ENCODE measurements around the gene ITPR1. TPM values are rescaled to one million over a fixed set of nuclear protein-coding genes. Genes with fewer than 3 reads are reported as not detected.

The ITPR1 gene
- total and polyA plus RNA-seq, 2 experiments from 2014 or later, result 6.8 to 21.0 TPM

GRCh38 chr3:4736284-4736861 lies 243.2 kb downstream of the ITPR1 start:
- Histone ChIP-seq H3K4me2 (no peak overlapping the region), H3K27ac (ENCODE audit: low read depth) (no peak overlapping the region), H3F3A (replicated peaks; ENCODE audit: low read depth) (no peaks in the 10 kb centered on the region), H3K36me3 (ENCODE audit: insufficient read depth) (no peaks in the 10 kb centered on the region; the same call in 1 of the 2 replicates), H3K4me1 (ENCODE audit: insufficient read depth) (peaks cover 22% of the 10 kb centered on the region), H4K20me1 (replicated peaks; ENCODE audit: insufficient read depth) (no peaks in the 10 kb centered on the region), H3K27me3 (ENCODE audit: insufficient read depth) (no peaks in the 10 kb centered on the region), H3K9me2 (ENCODE audit: insufficient read depth) (peaks cover 11% of the 10 kb centered on the region), H3K4me3 (no peak overlapping the region), H2AFZ (no peak overlapping the region), H3K79me2 (replicated peaks; ENCODE audit: insufficient read depth) (no peaks in the 10 kb centered on the region)
- H3K4me1 Mint-ChIP-seq, result peaks cover 21% of the 10 kb centered on the region
- H3K27me3 Mint-ChIP-seq (ENCODE audit: insufficient read depth, low read depth, poor library complexity), result no peaks in the 10 kb centered on the region
- no peaks in the 10 kb centered on the region for H3K9me3 Mint-ChIP-seq
- no peak for ATAC-seq
- DNase-seq (ENCODE audit: low spot score), result no peak
- no peak overlapping the region for H3K27ac Mint-ChIP-seq
- no peaks in the 10 kb centered on the region; the same call in 2 of the 3 replicates for H3K36me3 Mint-ChIP-seq (ENCODE audit: low read depth)
- no peak for TF ChIP-seq NANOG (IDR thresholded peaks at IDR 0.05; ENCODE audit: borderline replicate concordance)
- no peak for TF ChIP-seq CREB1 (CRISPR knock-in tag; IDR thresholded peaks at IDR 0.05; ENCODE audit: low read depth)
- no peak for TF ChIP-seq ZNF331 (CRISPR knock-in tag; IDR thresholded peaks at IDR 0.05; ENCODE audit: low read depth)
- no peak overlapping the region for H3K4me3 Mint-ChIP-seq

DNA sequence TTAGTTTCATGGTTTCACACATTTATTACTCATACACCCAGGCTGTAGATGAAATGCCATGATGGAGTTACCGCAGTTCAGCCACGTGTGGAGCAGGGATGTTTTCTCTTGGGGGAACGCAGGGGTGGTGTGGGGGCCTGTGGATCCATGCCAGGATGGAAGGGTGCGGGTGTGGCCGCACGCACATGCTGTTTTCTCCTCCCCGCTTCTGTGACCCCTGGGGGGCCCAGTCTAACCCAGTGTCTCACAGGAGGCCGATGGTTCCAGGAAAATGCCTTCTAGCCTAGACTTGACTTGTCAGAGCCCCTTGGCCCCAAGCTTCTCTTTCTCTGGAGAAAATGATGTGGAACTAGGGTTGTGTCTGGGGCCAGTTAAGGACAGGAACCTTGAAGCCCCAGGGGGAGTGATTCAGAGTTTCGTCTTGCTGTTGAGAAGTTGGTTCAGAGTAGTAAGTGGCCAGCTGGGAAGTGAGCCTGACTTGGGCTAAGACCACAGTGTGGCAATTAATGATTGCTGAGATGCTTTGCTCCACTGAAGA lies 245.7 kb downstream of the ITPR1 start:
- H3K36me3 ChIP-seq (ENCODE audit: insufficient read depth), result no peaks in the 10 kb centered on the region; the same call in 1 of the 2 replicates
- H3K27ac Mint-ChIP-seq, result no peak overlapping the region
- no peak overlapping the region for H3K4me2 ChIP-seq
- no peaks in the 10 kb centered on the region for H3K4me1 Mint-ChIP-seq
- H3K27me3 Mint-ChIP-seq (ENCODE audit: insufficient read depth, low read depth, poor library complexity), result no peaks in the 10 kb centered on the region
- H3K4me3 ChIP-seq, result no peak overlapping the region
- H3K4me1 ChIP-seq (ENCODE audit: insufficient read depth), result no peaks in the 10 kb centered on the region
- H3K79me2 ChIP-seq (replicated peaks; ENCODE audit: insufficient read depth), result no peaks in the 10 kb centered on the region
- no peaks in the 10 kb centered on the region; the same call in 2 of the 3 replicates for H3K36me3 Mint-ChIP-seq (ENCODE audit: low read depth)
- no peak overlapping the region for H3K27ac ChIP-seq (ENCODE audit: low read depth)
- peaks cover 11% of the 10 kb centered on the region for H3K9me2 ChIP-seq (ENCODE audit: insufficient read depth)
- no peak for DNase-seq (ENCODE audit: low spot score)
- ATAC-seq, result no peak
- no peaks in the 10 kb centered on the region for H3K27me3 ChIP-seq (ENCODE audit: insufficient read depth)
- H3K9me3 Mint-ChIP-seq, result no peaks in the 10 kb centered on the region
- no peaks in the 10 kb centered on the region for H4K20me1 ChIP-seq (replicated peaks; ENCODE audit: insufficient read depth)
- no peak overlapping the region for H2AFZ ChIP-seq
- no peak overlapping the region for H3K4me3 Mint-ChIP-seq
- H3F3A ChIP-seq (replicated peaks; ENCODE audit: low read depth), result no peaks in the 10 kb centered on the region
- no peak for TF ChIP-seq ZNF462 (CRISPR knock-in tag; IDR thresholded peaks at IDR 0.05)
- no peak for TF ChIP-seq NANOG (IDR thresholded peaks at IDR 0.05; ENCODE audit: borderline replicate concordance)
- TF ChIP-seq POLR2AphosphoS5 (IDR thresholded peaks at IDR 0.05; ENCODE audit: low read depth), result no peak
- no peak for TF ChIP-seq ZNF114 (CRISPR knock-in tag; IDR thresholded peaks at IDR 0.05)
- TF ChIP-seq, protein P1, sequence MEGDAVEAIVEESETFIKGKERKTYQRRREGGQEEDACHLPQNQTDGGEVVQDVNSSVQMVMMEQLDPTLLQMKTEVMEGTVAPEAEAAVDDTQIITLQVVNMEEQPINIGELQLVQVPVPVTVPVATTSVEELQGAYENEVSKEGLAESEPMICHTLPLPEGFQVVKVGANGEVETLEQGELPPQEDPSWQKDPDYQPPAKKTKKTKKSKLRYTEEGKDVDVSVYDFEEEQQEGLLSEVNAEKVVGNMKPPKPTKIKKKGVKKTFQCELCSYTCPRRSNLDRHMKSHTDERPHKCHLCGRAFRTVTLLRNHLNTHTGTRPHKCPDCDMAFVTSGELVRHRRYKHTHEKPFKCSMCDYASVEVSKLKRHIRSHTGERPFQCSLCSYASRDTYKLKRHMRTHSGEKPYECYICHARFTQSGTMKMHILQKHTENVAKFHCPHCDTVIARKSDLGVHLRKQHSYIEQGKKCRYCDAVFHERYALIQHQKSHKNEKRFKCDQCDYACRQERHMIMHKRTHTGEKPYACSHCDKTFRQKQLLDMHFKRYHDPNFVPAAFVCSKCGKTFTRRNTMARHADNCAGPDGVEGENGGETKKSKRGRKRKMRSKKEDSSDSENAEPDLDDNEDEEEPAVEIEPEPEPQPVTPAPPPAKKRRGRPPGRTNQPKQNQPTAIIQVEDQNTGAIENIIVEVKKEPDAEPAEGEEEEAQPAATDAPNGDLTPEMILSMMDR (conservative IDR thresholded peaks at IDR 0.05; ENCODE audit: low read depth in 2 of 2), result no peak
- no peak for TF ChIP-seq STAT1 (IDR thresholded peaks at IDR 0.05; ENCODE audit: unreplicated experiment)
- no peak for TF ChIP-seq REST (IDR thresholded peaks at IDR 0.05; ENCODE audit: unreplicated experiment)

Measured in GM23338 (cell line).